D721Med (cell line): ENCODE data around the gene RBM19.

Experiments
- DNase-seq: peaks from one replicate; pipeline ENCODE4 v3.0.0; 2011; ENCODE audit warnings: low spot score; ENCODE audit not compliant: insufficient read length
- FAIRE-seq: peaks from 2 replicates; lab custom pipeline; 2011; peaks lifted over from hg19 to GRCh38; lab: Jason Lieb, UNC
- CTCF ChIP-seq: IDR thresholded peaks from 2 replicates; pipeline ENCODE4 v1.5.1; 2012; ENCODE audit warnings: mild to moderate bottlenecking, control low read depth; ENCODE audit not compliant: insufficient read depth; ENCODE audit errors: missing control alignments

Gene RBM19

GRCh38 chr12:113858841-113859386, 107.2 kb downstream of the RBM19 start:
- DNase-seq: no peak
- TF ChIP-seq CTCF: no peak
- FAIRE-seq: no peak

- DNase-seq: no peak
- TF ChIP-seq CTCF: no peak
- FAIRE-seq: no peak
Measured at GRCh38 chr12:113857371-113857770, 108.8 kb downstream of the RBM19 start.

GRCh38 chr12:113855998-113856397, 110.1 kb downstream of the RBM19 start:
- no peak for FAIRE-seq
- DNase-seq: no peak
- TF ChIP-seq CTCF: no peak

GRCh38 chr12:113854385-113855142, 111.6 kb downstream of the RBM19 start:
- TF ChIP-seq CTCF: no peak
- DNase-seq (no peak), FAIRE-seq (no peak)

- FAIRE-seq (no peak), DNase-seq (no peak)
- TF ChIP-seq CTCF: no peak
Measured at GRCh38 chr12:113853491-113853890, 112.6 kb downstream of the RBM19 start.

- FAIRE-seq (no peak), DNase-seq (no peak)
- TF ChIP-seq CTCF: no peak
Measured at GRCh38 chr12:113852695-113853490, 113.2 kb downstream of the RBM19 start.
